Esophagus (tissue), 2 donors: ENCODE results near the gene HDAC10. TPM values are rescaled to one million over a fixed set of nuclear protein-coding genes. Genes with fewer than 3 reads are reported as not detected.

Source experiments
- H3K27ac ChIP-seq, 2 donors: one replicate each; pipeline ENCODE4 v1.5.1; 2013; ENCODE audit warnings: low read depth in 2 of 2, mild to moderate bottlenecking in 2 of 2, inconsistent platforms in 1 of 2, low read length in 1 of 2, moderate library complexity in 1 of 2
- H3K27me3 ChIP-seq, 2 donors: one replicate each; pipeline ENCODE4 v1.6.1; 2013; ENCODE audit warnings: low read length in 2 of 2, control low read depth in 1 of 2, mild to moderate bottlenecking in 1 of 2; ENCODE audit not compliant: insufficient read depth in 2 of 2, control insufficient read depth in 1 of 2
- H3K36me3 ChIP-seq, 2 donors: one replicate each; pipeline ENCODE4 v1.6.1; 2013; ENCODE audit warnings: low read length in 1 of 2; ENCODE audit not compliant: control insufficient read depth in 2 of 2, insufficient read depth in 2 of 2
- H3K4me1 ChIP-seq, 2 donors: one replicate each; pipeline ENCODE4 v1.6.1; 2013; ENCODE audit warnings: low read length in 1 of 2; ENCODE audit not compliant: control insufficient read depth in 2 of 2, insufficient read depth in 2 of 2
- H3K4me3 ChIP-seq, 2 donors: one replicate each; pipeline ENCODE4 v1.5.1; 2013; ENCODE audit warnings: low read length in 2 of 2, mild to moderate bottlenecking in 2 of 2, low read depth in 1 of 2, moderate library complexity in 1 of 2
- H3K9me3 ChIP-seq, 2 donors: one replicate each; pipeline ENCODE4 v1.6.1; 2013; ENCODE audit warnings: mild to moderate bottlenecking in 2 of 2, low read depth in 1 of 2, low read length in 1 of 2, moderate library complexity in 1 of 2; ENCODE audit not compliant: control insufficient read depth in 2 of 2, insufficient read depth in 1 of 2
- WGBS, 2 donors: extraction: QIAGEN DNeasy Blood & Tissue Kit; methylation state at CpG; one replicate each; pipeline ENCODE4 v1.1.7; 2013; 5-methylcytosine and 5-hydroxymethylcytosine counted together
- polyA plus RNA-seq, 2 donors: library from polyadenylated mRNA; stranded (reverse); fragments of 200-250 nt; gene quantifications; one replicate each; pipeline ENCODE4 v1.2.3, GENCODE V29; 2013
- donor health status: healthy with polysubstance abuse.
- donor health status: Bipolar disorder and iron deficiency.

The HDAC10 gene
- polyA plus RNA-seq, 2 donors = 22.0 to 42.4 TPM

GRCh38 chr22:50285568-50286229 is 34.6 kb upstream of the HDAC10 start:
- H3K36me3 ChIP-seq = peaks cover 5 to 87% of the 10 kb centered on the region in 2 donors
- peaks cover 3 to 43% of the 10 kb centered on the region in 2 donors for H3K4me1 ChIP-seq
- peak overlapping the region in 1 of 2 donors; percentile 75 for H3K27ac ChIP-seq
- WGBS, 2 donors = 86 to 88% methylated on average over 25 to 33 of the region's 34 CpGs
- H3K4me3 ChIP-seq = no peak overlapping the region
- peaks cover 0 to 3% of the 10 kb centered on the region in 2 donors for H3K9me3 ChIP-seq
- H3K27me3 ChIP-seq = no peaks in the 10 kb centered on the region

GRCh38 chr22:50284479-50284878 is 33.4 kb upstream of the HDAC10 start:
- Histone ChIP-seq H3K4me1 (peaks cover 3 to 46% of the 10 kb centered on the region in 2 donors), H3K9me3 (peaks cover 0 to 5% of the 10 kb centered on the region in 2 donors), H3K27me3 (no peaks in the 10 kb centered on the region), H3K4me3 (peak overlapping the region; percentile 4 to 34), H3K27ac (peak overlapping the region; percentile 74 to 86), H3K36me3 (peaks cover 5 to 88% of the 10 kb centered on the region in 2 donors)
- 81 to 82% methylated on average over 13 of the region's 13 CpGs for WGBS, 2 donors

- peak overlapping the region; percentile 43 to 90 for H3K27ac ChIP-seq
These were observed 32.8 kb upstream of the HDAC10 start for GRCh38 chr22:50283821-50284220.

DNA sequence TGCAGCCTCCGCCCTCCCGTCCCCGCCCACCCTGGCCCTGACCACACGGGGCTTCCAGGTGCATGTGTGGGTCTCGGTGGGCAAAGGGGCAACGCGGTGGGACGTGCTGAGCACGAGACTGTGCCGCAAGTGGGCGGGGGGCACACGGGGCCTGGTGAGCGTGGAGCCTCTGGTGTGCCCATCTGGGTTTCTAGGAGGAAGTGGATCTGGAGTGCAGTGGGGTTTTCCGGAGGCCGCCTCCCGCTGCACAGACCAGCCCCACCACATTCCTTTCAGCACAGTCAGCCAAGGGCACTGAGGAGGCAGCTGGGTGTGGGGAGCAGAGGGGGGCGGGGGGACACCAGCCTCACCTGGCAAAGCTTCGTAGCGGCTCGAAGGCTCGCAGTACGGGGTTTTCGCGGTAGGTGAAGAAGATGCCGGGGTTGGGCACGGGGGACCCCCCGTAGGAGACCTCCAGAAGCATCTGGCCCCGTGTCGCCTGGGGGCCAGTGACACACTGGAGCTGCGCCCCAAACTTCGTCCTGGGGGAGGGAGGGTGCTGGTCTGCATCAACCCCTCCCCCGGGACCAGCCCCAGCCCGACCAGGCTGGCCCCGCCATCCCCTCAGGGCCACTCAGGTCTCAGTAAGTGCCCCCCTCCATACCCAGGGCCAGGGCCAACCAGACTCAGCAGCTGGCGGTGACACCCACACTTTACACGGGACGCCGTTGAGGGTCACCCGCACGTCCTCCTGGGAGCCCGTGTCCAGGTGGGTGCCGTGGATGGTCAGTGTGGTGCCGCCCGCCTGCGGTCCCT is 31.5 kb upstream of the HDAC10 start:
- Histone ChIP-seq H3K4me1 (peaks cover 3 to 43% of the 10 kb centered on the region in 2 donors), H3K36me3 (peaks cover 0 to 88% of the 10 kb centered on the region in 2 donors), H3K27me3 (no peaks in the 10 kb centered on the region), H3K4me3 (peak overlapping the region; percentile 12 to 40), H3K27ac (peak overlapping the region; percentile 90 to 91), H3K9me3 (peaks cover 0 to 5% of the 10 kb centered on the region in 2 donors)
- WGBS, 2 donors = 52 to 57% methylated on average over 44 to 45 of the region's 45 CpGs

More at GRCh38 chr22:50283821-50284220, 32.8 kb upstream of the HDAC10 start:
- peaks cover 2 to 88% of the 10 kb centered on the region in 2 donors for H3K36me3 ChIP-seq
- peaks cover 0 to 5% of the 10 kb centered on the region in 2 donors for H3K9me3 ChIP-seq
- H3K27me3 ChIP-seq = no peaks in the 10 kb centered on the region
- peaks cover 3 to 43% of the 10 kb centered on the region in 2 donors for H3K4me1 ChIP-seq
- H3K4me3 ChIP-seq = peak overlapping the region; percentile 5 to 41
- 88 to 91% methylated on average over 25 to 30 of the region's 30 CpGs for WGBS, 2 donors

DNA sequence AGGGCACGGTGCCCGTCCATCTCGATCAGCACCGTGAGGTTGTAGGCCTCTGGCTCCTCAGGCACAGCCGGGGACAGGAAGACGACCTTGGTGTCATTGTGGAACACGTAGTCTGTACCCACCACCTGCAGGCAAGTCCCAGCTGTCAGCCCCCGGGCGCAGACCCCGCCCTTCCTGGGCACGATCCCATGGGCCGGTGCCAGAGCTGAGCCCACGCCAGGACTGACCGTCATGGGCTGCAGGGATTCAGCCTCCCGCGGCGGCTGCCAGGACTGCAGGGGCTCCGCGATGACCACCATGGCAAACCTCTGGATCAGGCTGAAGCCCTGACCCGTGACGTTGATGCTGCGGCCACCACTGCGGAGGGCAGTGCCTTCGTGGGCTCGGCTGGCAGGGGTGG is 30.9 kb upstream of the HDAC10 start:
- Histone ChIP-seq H3K27me3 (no peaks in the 10 kb centered on the region), H3K4me1 (peaks cover 3 to 40% of the 10 kb centered on the region in 2 donors), H3K9me3 (peaks cover 0 to 5% of the 10 kb centered on the region in 2 donors), H3K4me3 (peak overlapping the region; percentile 12 to 40), H3K27ac (peak overlapping the region; percentile 76 to 82), H3K36me3 (peaks cover 0 to 86% of the 10 kb centered on the region in 2 donors)
- 42 to 52% methylated on average over 25 of the region's 25 CpGs for WGBS, 2 donors

- Histone ChIP-seq H3K9me3 (peaks cover 0 to 7% of the 10 kb centered on the region in 2 donors), H3K4me3 (peak overlapping the region in 1 of 2 donors; percentile 40), H3K36me3 (peaks cover 0 to 85% of the 10 kb centered on the region in 2 donors), H3K27me3 (no peaks in the 10 kb centered on the region), H3K4me1 (peaks cover 3 to 36% of the 10 kb centered on the region in 2 donors), H3K27ac (peak overlapping the region; percentile 76 to 82)
- WGBS, 2 donors = 86 to 88% methylated on average over 26 to 36 of the region's 36 CpGs
These were observed 30.3 kb upstream of the HDAC10 start for GRCh38 chr22:50281384-50281760.

- peaks cover 3 to 31% of the 10 kb centered on the region in 2 donors for H3K4me1 ChIP-seq
- peaks cover 0 to 11% of the 10 kb centered on the region in 2 donors for H3K9me3 ChIP-seq
- H3K36me3 ChIP-seq = peaks cover 0 to 85% of the 10 kb centered on the region in 2 donors
- no peaks in the 10 kb centered on the region for H3K27me3 ChIP-seq
- H3K4me3 ChIP-seq = peak overlapping the region in 1 of 2 donors; percentile 40
- WGBS, 2 donors = 91 to 95% methylated on average over 47 of the region's 47 CpGs
- H3K27ac ChIP-seq = peak overlapping the region; percentile 22 to 76
These were observed 29.8 kb upstream of the HDAC10 start for GRCh38 chr22:50280708-50281383.

- H3K36me3 ChIP-seq = peaks cover 0 to 87% of the 10 kb centered on the region in 2 donors
- H3K9me3 ChIP-seq = peaks cover 0 to 11% of the 10 kb centered on the region in 2 donors
- H3K27ac ChIP-seq = peak overlapping the region in 1 of 2 donors; percentile 60
- H3K4me1 ChIP-seq = peaks cover 3 to 28% of the 10 kb centered on the region in 2 donors
- H3K4me3 ChIP-seq = peak overlapping the region in 1 of 2 donors; percentile 6
- WGBS, 2 donors = 87 to 92% methylated on average over 38 of the region's 38 CpGs
- H3K27me3 ChIP-seq = no peaks in the 10 kb centered on the region
These were observed 29.1 kb upstream of the HDAC10 start for GRCh38 chr22:50280022-50280707.
